Stomach (tissue), 4 donors: ENCODE measurements around the gene COL10A1.

ENCODE experiments used
- EP300 ChIP-seq: sonication (generic); formaldehyde crosslinking; IDR thresholded peaks from one replicate; pipeline ENCODE4 v1.6.1; 2017; ENCODE audit warnings: antibody characterized with exemption
- POLR2A ChIP-seq, 4 donors: fragments of 450-650 bp; IDR thresholded peaks; one replicate each; pipeline ENCODE4 v1.6.1; 2016; ENCODE audit warnings: antibody characterized with exemption in 4 of 4, control low read depth in 2 of 4, mild to moderate bottlenecking in 1 of 4, moderate library complexity in 1 of 4
- TF ChIP-seq, protein P1 (sequence below), 7 experiments: fragments of 450-650 bp in 4 of 7; fragments of 200-600 bp in 3 of 7; sonication (generic) in 3 of 7; IDR thresholded peaks; one replicate each; pipeline ENCODE4 v1.5.1; 2016 to 2019; ENCODE audit warnings: antibody characterized with exemption in 7 of 7, control low read depth in 2 of 7, mild to moderate bottlenecking in 1 of 7

DNA sequence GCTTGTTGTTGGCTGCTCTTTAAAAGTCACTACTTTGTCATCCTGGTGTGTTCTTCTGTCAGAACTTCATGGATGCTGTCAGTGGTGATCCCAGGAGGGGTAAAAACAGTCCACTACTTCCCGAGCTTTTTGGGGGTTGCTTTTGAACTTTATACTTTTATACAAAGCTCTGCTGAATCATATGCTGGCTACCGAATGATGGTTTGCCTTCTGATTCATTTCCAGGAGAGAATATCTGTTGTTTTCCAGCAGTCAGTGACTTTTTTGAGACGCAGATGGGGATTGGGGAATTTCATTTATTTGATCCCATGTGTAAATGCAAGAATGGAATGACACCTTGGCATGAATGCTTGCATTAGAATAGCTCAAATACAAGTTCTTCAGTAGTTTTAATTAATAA is 32.7 kb upstream of the COL10A1 start:
- TF ChIP-seq EP300 (no peak), POLR2A (IDR thresholded peaks at IDR 0.05) (no peak)
- TF ChIP-seq, protein P1, sequence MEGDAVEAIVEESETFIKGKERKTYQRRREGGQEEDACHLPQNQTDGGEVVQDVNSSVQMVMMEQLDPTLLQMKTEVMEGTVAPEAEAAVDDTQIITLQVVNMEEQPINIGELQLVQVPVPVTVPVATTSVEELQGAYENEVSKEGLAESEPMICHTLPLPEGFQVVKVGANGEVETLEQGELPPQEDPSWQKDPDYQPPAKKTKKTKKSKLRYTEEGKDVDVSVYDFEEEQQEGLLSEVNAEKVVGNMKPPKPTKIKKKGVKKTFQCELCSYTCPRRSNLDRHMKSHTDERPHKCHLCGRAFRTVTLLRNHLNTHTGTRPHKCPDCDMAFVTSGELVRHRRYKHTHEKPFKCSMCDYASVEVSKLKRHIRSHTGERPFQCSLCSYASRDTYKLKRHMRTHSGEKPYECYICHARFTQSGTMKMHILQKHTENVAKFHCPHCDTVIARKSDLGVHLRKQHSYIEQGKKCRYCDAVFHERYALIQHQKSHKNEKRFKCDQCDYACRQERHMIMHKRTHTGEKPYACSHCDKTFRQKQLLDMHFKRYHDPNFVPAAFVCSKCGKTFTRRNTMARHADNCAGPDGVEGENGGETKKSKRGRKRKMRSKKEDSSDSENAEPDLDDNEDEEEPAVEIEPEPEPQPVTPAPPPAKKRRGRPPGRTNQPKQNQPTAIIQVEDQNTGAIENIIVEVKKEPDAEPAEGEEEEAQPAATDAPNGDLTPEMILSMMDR (IDR thresholded peaks at IDR 0.05), result no peak
